SK-N-SH (cell line): ENCODE data around the gene NAV2.

ENCODE experiments used
- CTCF ChIP-seq: fragments of 200-600 bp; sonication (generic); IDR thresholded peaks from 2 replicates; pipeline ENCODE4 v1.6.1; 2017; ENCODE audit warnings: antibody characterized with exemption, mild to moderate bottlenecking, moderate library complexity
- EP300 ChIP-seq, 2 experiments: IDR thresholded peaks; 2 replicates each; pipeline versions ENCODE4 v1.4.0 to v1.6.1; 2012; ENCODE audit warnings: borderline replicate concordance in 1 of 2, low read depth in 1 of 2, low read length in 1 of 2
- NRF1 ChIP-seq: IDR thresholded peaks from 2 replicates; pipeline ENCODE4 v1.6.1; 2012; ENCODE audit warnings: low read depth, mild to moderate bottlenecking, low read length
- POLR2AphosphoS5 ChIP-seq: IDR thresholded peaks from 2 replicates; pipeline ENCODE4 v1.6.1; 2012; ENCODE audit warnings: low read depth, low read length
- REST ChIP-seq: IDR thresholded peaks from 2 replicates; pipeline ENCODE4 v1.6.1; 2012; ENCODE audit warnings: mild to moderate bottlenecking, low read depth, low read length, moderate library complexity
- SIN3A ChIP-seq: IDR thresholded peaks from 2 replicates; pipeline ENCODE4 v1.6.1; 2012; ENCODE audit warnings: low read depth, mild to moderate bottlenecking, low read length, moderate library complexity, borderline replicate concordance
- TAF1 ChIP-seq: IDR thresholded peaks from 2 replicates; pipeline ENCODE4 v1.6.1; 2012; ENCODE audit warnings: low read depth, mild to moderate bottlenecking, low read length, moderate library complexity, borderline replicate concordance
- TEAD4 ChIP-seq: IDR thresholded peaks from 2 replicates; pipeline ENCODE4 v1.4.0; 2012; ENCODE audit warnings: mild to moderate bottlenecking, borderline replicate concordance; ENCODE audit not compliant: insufficient read depth

- TF ChIP-seq SIN3A = no peak
- no peak for TF ChIP-seq CTCF
- no peak for TF ChIP-seq TAF1
- no peak for TF ChIP-seq EP300 (IDR thresholded peaks at IDR 0.05; ENCODE audit: borderline replicate concordance in 1 of 2, low read depth in 1 of 2, low read length in 1 of 2)
- TF ChIP-seq POLR2AphosphoS5 = no peak
- TF ChIP-seq TEAD4 = no peak
- no peak for TF ChIP-seq NRF1
- TF ChIP-seq REST = no peak
Measured at GRCh38 chr11:20157728-20158127, 445.1 kb downstream of the NAV2 start.
